Activated CD4-positive, alpha-beta T cell treated with anti-CD3 and anti-CD28 coated beads for 36 hours (primary cell): ENCODE data around the gene FBXL14. TPM values are rescaled to one million over a fixed set of nuclear protein-coding genes. Genes with fewer than 3 reads are reported as not detected.

Experiments used
- ATAC-seq: fragments of 200-7000 bp; cut with Tn5 transposase; one replicate; pipeline ENCODE4 v1.10.0; 2021; ENCODE audit warnings: mild to moderate bottlenecking, moderate library complexity
- CTCF ChIA-PET: fragments of 350-600 bp; sonication (Branson Sonifier 250); formaldehyde crosslinking; loops from one replicate; lab custom pipeline; 2021; ENCODE audit warnings: antibody characterized with exemption; lab: Charles Lee
- POLR2A ChIA-PET: fragments of 350-600 bp; sonication (Branson Sonifier 250); formaldehyde crosslinking; loops from one replicate; lab custom pipeline; 2021; ENCODE audit warnings: antibody characterized with exemption, inconsistent platforms; lab: Charles Lee
- DNase-seq: peaks from one replicate; pipeline ENCODE4 v3.0.0-alpha.2; 2020
- H3K27ac Mint-ChIP-seq: one replicate; pipeline ENCODE4 v1.8.0; 2021; ENCODE audit warnings: mixed read lengths
- H3K27me3 Mint-ChIP-seq: one replicate; pipeline ENCODE4 v1.8.0; 2021; ENCODE audit warnings: mixed read lengths
- H3K36me3 Mint-ChIP-seq: one replicate; pipeline ENCODE4 v1.8.0; 2021; ENCODE audit warnings: low read depth, mixed read lengths
- H3K4me1 Mint-ChIP-seq: one replicate; pipeline ENCODE4 v1.8.0; 2021; ENCODE audit warnings: mixed read lengths
- H3K4me3 Mint-ChIP-seq: one replicate; pipeline ENCODE4 v1.8.0; 2021; ENCODE audit warnings: mild to moderate bottlenecking, moderate library complexity, mixed read lengths
- H3K9me3 Mint-ChIP-seq: one replicate; pipeline ENCODE4 v1.8.0; 2021; ENCODE audit warnings: low read depth, mixed read lengths
- intact Hi-C, 2 experiments: fragments of 100-400 bp; cut with DNase I in 1 of 2; cut with micrococcal nuclease in 1 of 2; formaldehyde crosslinking; loops; one replicate each; pipeline versions ENCODE4 v1.14.2 to v1.15.1; 2022 to 2024; cut with DNase I, micrococcal nuclease
- total RNA-seq, 2 experiments: library from RNA; stranded (reverse); gene quantifications; one replicate each; pipeline ENCODE4 v1.2.3, GENCODE V29; 2021

The FBXL14 gene
- total RNA-seq, 2 experiments from 2014 or later: 17.0 to 17.8 TPM

DNA sequence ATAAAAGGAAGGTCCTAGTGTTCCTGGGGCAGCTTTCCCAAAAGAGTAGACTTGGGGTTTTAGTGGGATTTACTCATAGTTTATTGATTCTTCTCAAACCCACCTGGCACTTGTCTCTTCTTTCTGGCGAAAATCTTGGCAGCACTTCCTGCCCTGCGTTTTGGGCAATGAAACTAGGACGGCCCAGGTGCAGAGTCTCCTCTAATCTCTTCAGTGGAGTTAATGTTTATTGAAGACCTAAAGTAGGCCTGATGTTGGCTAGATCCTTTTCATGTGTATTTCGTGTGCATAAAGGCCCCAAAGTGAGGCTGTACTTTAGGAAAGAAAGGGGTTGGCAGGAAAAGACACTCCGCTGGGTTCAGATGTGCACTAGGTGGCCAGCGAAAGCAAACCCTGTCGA lies 39.8 kb upstream of the FBXL14 start:
- ATAC-seq: no peak
- no peak overlapping the region for H3K27ac Mint-ChIP-seq
- H3K9me3 Mint-ChIP-seq: no peaks in the 10 kb centered on the region
- intact Hi-C loops: loop anchor here (1.0 to 5.0 kb wide), 3 partner anchors 157 to 308 kb away; no protein-coding TSS in a partner anchor
- H3K4me1 Mint-ChIP-seq: peaks cover 17% of the 10 kb centered on the region
- CTCF ChIA-PET: interaction anchor here (0.5 to 5.6 kb wide), 29 partner anchors 11 to 1120 kb away, joined by 3 to 68 read pairs (median 4); no protein-coding TSS in a partner anchor
- no peaks in the 10 kb centered on the region for H3K36me3 Mint-ChIP-seq
- peaks cover 56% of the 10 kb centered on the region for H3K27me3 Mint-ChIP-seq
- no peak overlapping the region for H3K4me3 Mint-ChIP-seq
- POLR2A ChIA-PET: interaction anchor here (0.6 kb wide), 1 partner anchor 924 kb away, joined by 4 read pairs; no protein-coding TSS in a partner anchor
- no peak for DNase-seq

DNA sequence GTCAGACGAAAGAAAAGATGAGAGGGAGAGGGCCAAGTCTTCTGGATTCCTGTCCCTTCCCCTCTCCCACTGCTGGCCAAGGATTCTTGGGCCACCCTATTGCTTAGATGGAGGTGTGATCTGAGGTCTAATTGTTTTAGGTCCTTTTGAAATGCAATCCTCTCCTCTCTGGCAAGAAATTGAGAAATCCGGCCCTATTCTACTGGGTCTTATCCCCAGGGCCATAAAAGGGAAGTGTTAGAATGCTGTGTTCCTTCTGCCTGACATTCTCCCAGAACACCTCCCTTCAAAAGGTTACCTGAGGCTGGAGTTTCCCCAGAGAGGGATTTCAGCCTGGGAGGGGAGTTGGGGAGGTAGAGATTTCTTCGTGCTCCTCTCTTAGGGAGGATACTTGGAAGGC lies 39.1 kb upstream of the FBXL14 start:
- ChIA-PET CTCF (interaction anchor here (0.6 to 5.6 kb wide), 10 partner anchors 12 to 324 kb away, joined by 3 to 68 read pairs (median 7); no protein-coding TSS in a partner anchor), POLR2A (interaction anchor here (0.7 kb wide), 1 partner anchor 292 kb away, joined by 4 read pairs; no protein-coding TSS in a partner anchor)
- DNase-seq (no peak), ATAC-seq (no peak)
- no peaks in the 10 kb centered on the region for H3K36me3 Mint-ChIP-seq
- H3K27me3 Mint-ChIP-seq: peaks cover 63% of the 10 kb centered on the region
- intact Hi-C loops: loop anchor here in 1 of 2 experiments (5.0 kb wide), 1 partner anchor 309 kb away; no protein-coding TSS in a partner anchor
- H3K27ac Mint-ChIP-seq: no peak overlapping the region
- H3K4me1 Mint-ChIP-seq: peaks cover 17% of the 10 kb centered on the region
- no peak overlapping the region for H3K4me3 Mint-ChIP-seq
- H3K9me3 Mint-ChIP-seq: no peaks in the 10 kb centered on the region

- intact Hi-C loops: loop anchor here in 1 of 2 experiments (5.0 kb wide), 1 partner anchor 310 kb away; no protein-coding TSS in a partner anchor
- Mint-ChIP-seq H3K27ac (no peak overlapping the region), H3K9me3 (no peaks in the 10 kb centered on the region), H3K4me1 (peaks cover 17% of the 10 kb centered on the region), H3K27me3 (peaks cover 68% of the 10 kb centered on the region), H3K4me3 (no peak overlapping the region), H3K36me3 (no peaks in the 10 kb centered on the region)
- ATAC-seq (no peak), DNase-seq (no peak)
- CTCF ChIA-PET: interaction anchor here (0.6 to 5.6 kb wide), 3 partner anchors 21 to 307 kb away, joined by 3 to 68 read pairs (median 3); no protein-coding TSS in a partner anchor
- POLR2A ChIA-PET: no interaction called here
These were observed 38.3 kb upstream of the FBXL14 start for GRCh38 chr12:1632702-1633101.

DNA sequence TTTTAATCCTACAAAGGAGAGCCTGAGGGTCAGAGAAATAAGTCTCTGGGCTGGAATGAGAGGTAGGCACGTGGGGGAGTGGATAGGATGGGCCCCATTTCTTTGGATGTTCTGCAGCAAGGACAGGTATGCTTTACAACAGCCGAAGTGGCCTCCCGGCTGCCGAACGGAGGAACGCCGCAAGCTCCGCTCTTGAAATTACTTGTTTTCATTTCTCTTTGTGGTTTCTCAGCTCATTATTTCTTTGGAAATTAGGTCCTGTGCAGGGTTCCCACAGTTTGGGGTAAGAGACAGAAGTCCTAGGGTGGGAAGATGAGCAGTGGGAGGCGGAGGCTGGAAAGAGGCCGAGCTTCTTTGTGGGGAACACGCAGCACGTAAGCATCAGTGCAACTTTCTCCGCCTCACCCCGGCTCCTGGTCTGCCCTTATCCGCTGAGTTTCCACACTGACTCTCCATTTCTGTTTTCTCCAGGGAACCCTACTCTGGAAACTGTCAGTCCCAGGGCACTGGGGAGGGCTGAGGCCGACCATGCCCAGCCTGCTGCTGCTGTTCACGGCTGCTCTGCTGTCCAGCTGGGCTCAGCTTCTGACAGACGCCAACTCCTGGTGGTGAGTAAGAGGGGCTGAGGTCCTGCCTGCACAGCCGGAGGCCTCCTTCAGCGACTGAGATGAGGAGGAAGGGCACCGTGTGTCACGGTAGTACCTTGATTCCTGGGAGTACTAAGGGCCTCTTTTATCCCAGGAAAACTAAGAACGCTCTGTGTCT lies 36.6 kb upstream of the FBXL14 start:
- Mint-ChIP-seq H3K27ac (no peak overlapping the region), H3K4me1 (peaks cover 17% of the 10 kb centered on the region), H3K9me3 (no peaks in the 10 kb centered on the region), H3K4me3 (peak overlapping the region; percentile 42), H3K36me3 (no peaks in the 10 kb centered on the region), H3K27me3 (peaks cover 70% of the 10 kb centered on the region)
- intact Hi-C loops: loop anchor here in 1 of 2 experiments (5.0 kb wide), 1 partner anchor 311 kb away; no protein-coding TSS in a partner anchor
- ATAC-seq (no peak), DNase-seq (no peak)
- CTCF ChIA-PET: interaction anchor here (0.6 to 2.0 kb wide), 12 partner anchors 9 to 512 kb away, joined by 3 to 8 read pairs (median 3); no protein-coding TSS in a partner anchor
- POLR2A ChIA-PET: no interaction called here

- DNase-seq (peak; percentile 49), ATAC-seq (peak; percentile 55)
- Mint-ChIP-seq H3K4me1 (peaks cover 17% of the 10 kb centered on the region), H3K9me3 (no peaks in the 10 kb centered on the region), H3K27ac (no peak overlapping the region), H3K36me3 (no peaks in the 10 kb centered on the region), H3K27me3 (peaks cover 66% of the 10 kb centered on the region), H3K4me3 (peak overlapping the region; percentile 42)
- POLR2A ChIA-PET: no interaction called here
- CTCF ChIA-PET: interaction anchor here (0.6 to 2.0 kb wide), 13 partner anchors 8 to 787 kb away, joined by 3 to 8 read pairs (median 3); no protein-coding TSS in a partner anchor
- intact Hi-C loops: loop anchor here in 1 of 2 experiments (5.0 kb wide), 1 partner anchor 312 kb away; no protein-coding TSS in a partner anchor
These were observed 35.9 kb upstream of the FBXL14 start for GRCh38 chr12:1630133-1630826.

- H3K36me3 Mint-ChIP-seq: no peaks in the 10 kb centered on the region
- intact Hi-C loops: loop anchor here in 1 of 2 experiments (5.0 kb wide), 1 partner anchor 313 kb away; no protein-coding TSS in a partner anchor
- CTCF ChIA-PET: interaction anchor here (0.6 to 2.0 kb wide), 9 partner anchors 13 to 786 kb away, joined by 3 to 8 read pairs (median 3); no protein-coding TSS in a partner anchor
- H3K4me3 Mint-ChIP-seq: peak overlapping the region; percentile 36
- POLR2A ChIA-PET: no interaction called here
- peak; percentile 34 for DNase-seq
- H3K27ac Mint-ChIP-seq: no peak overlapping the region
- peaks cover 17% of the 10 kb centered on the region for H3K4me1 Mint-ChIP-seq
- H3K9me3 Mint-ChIP-seq: no peaks in the 10 kb centered on the region
- ATAC-seq: peak; percentile 34
- peaks cover 60% of the 10 kb centered on the region for H3K27me3 Mint-ChIP-seq
These were observed 35.2 kb upstream of the FBXL14 start for GRCh38 chr12:1629338-1630132.

- peaks cover 17% of the 10 kb centered on the region for H3K4me1 Mint-ChIP-seq
- CTCF ChIA-PET: interaction anchor here (0.6 to 0.9 kb wide), 3 partner anchors 12 to 137 kb away, joined by 3 read pairs; no protein-coding TSS in a partner anchor
- intact Hi-C loops: no loop called here
- ATAC-seq: no peak
- no peak within 1 kb of the TSS for H3K27ac Mint-ChIP-seq
- no peaks in the 10 kb centered on the region for H3K9me3 Mint-ChIP-seq
- H3K36me3 Mint-ChIP-seq: no peaks in the 10 kb centered on the region
- POLR2A ChIA-PET: no interaction called here
- peaks cover 55% of the 10 kb centered on the region for H3K27me3 Mint-ChIP-seq
- H3K4me3 Mint-ChIP-seq: peak within 1 kb of the TSS; percentile 36
- no peak for DNase-seq
These were observed 34.4 kb upstream of the FBXL14 start, which contains the start of gene WNT5B for GRCh38 chr12:1628666-1629337. Gene WNT5B (plus strand): TSS chr12:1629231. CDS start chr12:1631355, 2,124 bp downstream.

GRCh38 chr12:1622406-1622805 lies 28.0 kb upstream of the FBXL14 start:
- H3K36me3 Mint-ChIP-seq: no peaks in the 10 kb centered on the region
- no peak overlapping the region for H3K4me3 Mint-ChIP-seq
- ATAC-seq (no peak), DNase-seq (no peak)
- H3K4me1 Mint-ChIP-seq: peaks cover 11% of the 10 kb centered on the region
- no peak overlapping the region for H3K27ac Mint-ChIP-seq
- peaks cover 1% of the 10 kb centered on the region for H3K27me3 Mint-ChIP-seq
- ChIA-PET POLR2A (no interaction called here), CTCF (interaction anchor here (0.6 kb wide), 2 partner anchors 8 to 71 kb away, joined by 3 to 4 read pairs; no protein-coding TSS in a partner anchor)
- intact Hi-C loops: no loop called here
- no peaks in the 10 kb centered on the region for H3K9me3 Mint-ChIP-seq

DNA sequence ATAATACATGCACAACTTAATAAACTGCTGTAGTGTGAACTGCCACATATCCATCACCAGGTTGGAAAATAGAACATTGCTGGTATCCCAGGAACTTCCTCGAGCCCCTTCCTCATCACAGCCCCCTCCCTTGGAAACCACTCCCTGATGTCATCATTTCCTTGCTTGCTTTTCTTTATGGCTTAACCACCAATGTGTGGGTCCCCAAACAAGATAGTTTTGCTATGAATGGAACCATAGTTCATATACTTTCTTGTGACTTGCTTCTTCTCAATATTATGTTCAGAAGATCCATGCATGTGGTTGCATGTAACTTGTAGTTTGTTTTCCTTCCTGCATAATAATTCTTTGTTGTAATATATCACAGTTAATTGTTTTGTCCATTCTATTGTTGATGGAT lies 25.7 kb upstream of the FBXL14 start:
- peaks cover 21% of the 10 kb centered on the region for H3K4me1 Mint-ChIP-seq
- ChIA-PET POLR2A (no interaction called here), CTCF (interaction anchor here (0.8 to 1.8 kb wide), 3 partner anchors 14 to 28 kb away, joined by 3 to 7 read pairs (median 5); no protein-coding TSS in a partner anchor)
- H3K36me3 Mint-ChIP-seq: no peaks in the 10 kb centered on the region
- no peak for ATAC-seq
- DNase-seq: no peak
- H3K9me3 Mint-ChIP-seq: no peaks in the 10 kb centered on the region
- no peak overlapping the region for H3K27ac Mint-ChIP-seq
- no peak overlapping the region for H3K4me3 Mint-ChIP-seq
- intact Hi-C loops: no loop called here
- peaks cover 2% of the 10 kb centered on the region for H3K27me3 Mint-ChIP-seq

DNA sequence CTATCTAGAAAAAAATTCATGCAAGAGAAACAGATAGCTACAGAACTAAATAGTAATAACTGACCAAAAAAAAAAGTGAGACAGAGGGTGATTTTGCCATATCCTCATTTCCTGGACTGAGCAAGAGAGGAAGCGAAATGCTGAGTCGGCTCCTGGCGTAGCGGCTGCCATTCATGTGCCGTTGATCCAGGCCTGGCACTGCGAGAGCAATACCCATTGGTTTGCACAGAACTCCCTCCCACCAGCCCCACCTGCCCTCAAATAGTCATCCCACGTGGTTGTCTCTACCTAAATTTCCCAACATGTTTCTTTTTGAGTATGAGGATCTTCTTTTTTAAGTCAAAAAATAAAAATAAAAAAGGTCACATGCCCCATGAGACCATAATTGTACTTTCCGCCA lies 25.2 kb upstream of the FBXL14 start:
- Mint-ChIP-seq H3K4me3 (no peak overlapping the region), H3K27ac (no peak overlapping the region), H3K27me3 (peaks cover 2% of the 10 kb centered on the region), H3K36me3 (no peaks in the 10 kb centered on the region), H3K9me3 (no peaks in the 10 kb centered on the region), H3K4me1 (peaks cover 21% of the 10 kb centered on the region)
- ATAC-seq (peak; percentile 91), DNase-seq (peak; percentile 71)
- ChIA-PET CTCF (interaction anchor here (0.6 to 1.2 kb wide), 4 partner anchors 14 to 299 kb away, joined by 3 to 5 read pairs (median 3); no protein-coding TSS in a partner anchor), POLR2A (interaction anchor here (0.7 kb wide), 1 partner anchor 680 kb away, joined by 3 read pairs; no protein-coding TSS in a partner anchor)
- intact Hi-C loops: no loop called here
